BE2C (cell line): ENCODE results near the gene ETV6.

Experiments used
- DNase-seq: peaks from one replicate; pipeline ENCODE4 v3.0.0-alpha.2; 2020
- H3K27me3 ChIP-seq: fragments of 250-450 bp; sonication (Bioruptor Pico); 2 replicates; pipeline ENCODE4 v1.5.1; 2020; ENCODE audit warnings: mild to moderate bottlenecking
- H3K36me3 ChIP-seq: fragments of 250-450 bp; sonication (Bioruptor Pico); 2 replicates; pipeline ENCODE4 v1.5.1; 2020; ENCODE audit warnings: mild to moderate bottlenecking
- H3K4me1 ChIP-seq: fragments of 250-450 bp; sonication (Bioruptor Pico); 2 replicates; pipeline ENCODE4 v1.5.1; 2020
- H3K4me3 ChIP-seq: 2 replicates; pipeline ENCODE4 v1.5.1; 2011; ENCODE audit warnings: low read depth, low read length
- H3K9me3 ChIP-seq: fragments of 250-450 bp; sonication (Bioruptor Pico); 2 replicates; pipeline ENCODE4 v1.5.1; 2020
- TF ChIP-seq, protein P1 (sequence below): IDR thresholded peaks from 2 replicates; pipeline ENCODE4 v1.5.1; 2012; ENCODE audit warnings: mild to moderate bottlenecking, low read depth, low read length

Gene ETV6

DNA sequence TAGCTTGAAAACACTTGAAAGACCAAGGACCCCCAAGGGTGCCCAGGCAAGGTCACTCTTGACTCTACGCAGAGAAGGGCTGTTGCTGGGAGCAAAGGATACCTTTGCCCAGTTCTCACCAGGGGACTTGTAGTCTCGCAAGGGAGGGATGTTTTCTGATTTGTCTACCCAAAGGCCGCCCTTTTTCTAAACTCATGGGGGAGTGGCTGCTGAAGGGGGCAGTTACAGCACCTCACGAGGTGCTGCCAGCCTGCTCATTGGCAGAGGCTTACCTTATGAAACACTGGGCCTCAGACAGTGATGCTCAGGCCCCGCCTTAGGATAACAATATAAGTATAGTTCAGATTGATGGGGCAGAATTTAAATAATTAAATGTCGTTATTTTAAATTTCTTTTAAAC is 107.0 kb downstream of the ETV6 start:
- Histone ChIP-seq H3K9me3 (no peaks in the 10 kb centered on the region), H3K4me3 (no peak overlapping the region), H3K27me3 (no peaks in the 10 kb centered on the region), H3K36me3 (no peaks in the 10 kb centered on the region), H3K4me1 (no peaks in the 10 kb centered on the region; the same call in 1 of the 2 replicates)
- no peak for DNase-seq
- TF ChIP-seq, protein P1, sequence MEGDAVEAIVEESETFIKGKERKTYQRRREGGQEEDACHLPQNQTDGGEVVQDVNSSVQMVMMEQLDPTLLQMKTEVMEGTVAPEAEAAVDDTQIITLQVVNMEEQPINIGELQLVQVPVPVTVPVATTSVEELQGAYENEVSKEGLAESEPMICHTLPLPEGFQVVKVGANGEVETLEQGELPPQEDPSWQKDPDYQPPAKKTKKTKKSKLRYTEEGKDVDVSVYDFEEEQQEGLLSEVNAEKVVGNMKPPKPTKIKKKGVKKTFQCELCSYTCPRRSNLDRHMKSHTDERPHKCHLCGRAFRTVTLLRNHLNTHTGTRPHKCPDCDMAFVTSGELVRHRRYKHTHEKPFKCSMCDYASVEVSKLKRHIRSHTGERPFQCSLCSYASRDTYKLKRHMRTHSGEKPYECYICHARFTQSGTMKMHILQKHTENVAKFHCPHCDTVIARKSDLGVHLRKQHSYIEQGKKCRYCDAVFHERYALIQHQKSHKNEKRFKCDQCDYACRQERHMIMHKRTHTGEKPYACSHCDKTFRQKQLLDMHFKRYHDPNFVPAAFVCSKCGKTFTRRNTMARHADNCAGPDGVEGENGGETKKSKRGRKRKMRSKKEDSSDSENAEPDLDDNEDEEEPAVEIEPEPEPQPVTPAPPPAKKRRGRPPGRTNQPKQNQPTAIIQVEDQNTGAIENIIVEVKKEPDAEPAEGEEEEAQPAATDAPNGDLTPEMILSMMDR = no peak

GRCh38 chr12:11757095-11757494 is 107.6 kb downstream of the ETV6 start:
- Histone ChIP-seq H3K4me3 (no peak overlapping the region), H3K4me1 (no peaks in the 10 kb centered on the region; the same call in 1 of the 2 replicates), H3K27me3 (no peaks in the 10 kb centered on the region), H3K9me3 (no peaks in the 10 kb centered on the region), H3K36me3 (no peaks in the 10 kb centered on the region)
- DNase-seq = no peak
- TF ChIP-seq, protein P1 = no peak

DNA sequence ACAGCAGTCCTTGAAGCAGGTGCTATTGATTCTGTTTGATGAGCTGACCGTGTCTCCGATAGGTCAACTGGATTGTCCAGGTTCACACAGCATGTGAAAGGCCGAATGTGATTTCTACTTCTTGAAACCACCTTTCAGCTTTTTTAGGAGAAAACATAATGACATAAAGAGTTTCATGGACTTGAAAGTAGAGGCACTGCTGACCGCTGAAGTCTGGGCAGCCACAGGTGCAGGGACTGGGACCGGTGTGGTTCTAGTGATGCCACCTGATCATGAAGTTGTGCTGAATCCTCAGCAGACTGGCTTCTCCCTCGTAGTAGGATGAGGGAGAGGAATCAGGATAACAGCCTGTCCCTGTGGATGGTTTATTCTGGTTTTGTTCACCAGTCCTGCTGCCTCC is 108.1 kb downstream of the ETV6 start:
- no peaks in the 10 kb centered on the region; the same call in 1 of the 2 replicates for H3K4me1 ChIP-seq
- no peak overlapping the region for H3K4me3 ChIP-seq
- no peaks in the 10 kb centered on the region for H3K36me3 ChIP-seq
- no peaks in the 10 kb centered on the region for H3K27me3 ChIP-seq
- no peak for DNase-seq
- H3K9me3 ChIP-seq = no peaks in the 10 kb centered on the region
- TF ChIP-seq, protein P1 = no peak

- Histone ChIP-seq H3K4me3 (no peak overlapping the region), H3K9me3 (no peaks in the 10 kb centered on the region), H3K4me1 (no peaks in the 10 kb centered on the region; the same call in 1 of the 2 replicates), H3K36me3 (no peaks in the 10 kb centered on the region), H3K27me3 (no peaks in the 10 kb centered on the region)
- TF ChIP-seq, protein P1 = no peak
- no peak for DNase-seq
Observed at GRCh38 chr12:11758087-11758486, 108.6 kb downstream of the ETV6 start.

- H3K4me1 ChIP-seq = no peaks in the 10 kb centered on the region; the same call in 1 of the 2 replicates
- H3K4me3 ChIP-seq = no peak overlapping the region
- no peak for DNase-seq
- TF ChIP-seq, protein P1 = no peak
- no peaks in the 10 kb centered on the region for H3K9me3 ChIP-seq
- no peaks in the 10 kb centered on the region for H3K27me3 ChIP-seq
- no peaks in the 10 kb centered on the region for H3K36me3 ChIP-seq
Observed at GRCh38 chr12:11758510-11759493, 109.3 kb downstream of the ETV6 start.

GRCh38 chr12:11759494-11759878 is 110.0 kb downstream of the ETV6 start:
- TF ChIP-seq, protein P1 = no peak
- Histone ChIP-seq H3K36me3 (no peaks in the 10 kb centered on the region), H3K9me3 (no peaks in the 10 kb centered on the region), H3K4me1 (no peaks in the 10 kb centered on the region; the same call in 1 of the 2 replicates), H3K27me3 (no peaks in the 10 kb centered on the region), H3K4me3 (no peak overlapping the region)
- DNase-seq = no peak
